ENCODE measurements around the gene ABCA6.
A peak's percentile ranks its signal among the peaks of the same experiment; 100 is the strongest.

ABCA6 gene

DNA sequence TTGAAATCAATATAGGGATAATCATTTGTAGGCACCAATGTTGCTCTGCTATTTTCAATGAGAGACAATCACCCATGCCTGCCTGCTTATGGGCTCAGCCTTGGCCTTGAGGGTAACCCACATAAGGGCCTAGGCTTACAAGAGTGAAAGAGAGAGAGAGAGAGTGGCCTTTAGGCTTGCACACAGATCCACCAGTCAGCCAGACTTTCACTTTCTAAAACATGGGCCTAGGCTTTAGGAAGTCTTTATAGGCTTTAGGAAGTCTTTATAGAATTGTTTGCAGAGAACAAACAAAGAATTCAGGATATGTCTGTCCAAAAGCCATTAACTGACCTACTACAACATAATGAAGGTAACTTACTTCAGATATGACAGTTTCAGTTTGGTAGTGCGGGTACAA is 84.4 kb downstream of the ABCA6 start (continued):
- no peak for TF ChIP-seq ZNF645 (tag by site-specific recombination; IDR thresholded peaks at IDR 0.05)
- no peak for TF ChIP-seq INSM2 (tag by site-specific recombination; IDR thresholded peaks at IDR 0.05)
- no peak for TF ChIP-seq ZBTB44 (tag by site-specific recombination; IDR thresholded peaks at IDR 0.05)
- no peak for TF ChIP-seq GFI1B (tag by site-specific recombination; IDR thresholded peaks at IDR 0.05)
- no peak for TF ChIP-seq ZNF530 (tag by site-specific recombination; IDR thresholded peaks at IDR 0.05; ENCODE audit: low read depth)
- no peak for TF ChIP-seq ZNF239 (tag by site-specific recombination; IDR thresholded peaks at IDR 0.05)
- no peak for TF ChIP-seq ZNF266 (tag by site-specific recombination; IDR thresholded peaks at IDR 0.05; ENCODE audit: low read depth)
- no peak for TF ChIP-seq ZNF354C (tag by site-specific recombination; IDR thresholded peaks at IDR 0.05; ENCODE audit: borderline replicate concordance, low read depth)
- TF ChIP-seq ZNF391 (tag by site-specific recombination; IDR thresholded peaks at IDR 0.05; ENCODE audit: borderline replicate concordance, low read depth) = no peak
- TF ChIP-seq SCRT1 (tag by site-specific recombination; IDR thresholded peaks at IDR 0.05; ENCODE audit: borderline replicate concordance) = no peak
- TF ChIP-seq ZNF747 (tag by site-specific recombination; IDR thresholded peaks at IDR 0.05) = no peak
- TF ChIP-seq ZBTB7A (tag by site-specific recombination; IDR thresholded peaks at IDR 0.05; ENCODE audit: low read depth) = no peak

GRCh38 chr17:69056179-69056823 is 85.4 kb downstream of the ABCA6 start:
- Histone ChIP-seq H3K4me1 (ENCODE audit: control insufficient read depth, insufficient read depth, low read length) (no peaks in the 10 kb centered on the region), H3K9me3 (ENCODE audit: control insufficient read depth, insufficient read depth, low read depth, low read length) (no peaks in the 10 kb centered on the region), H3K36me3 (ENCODE audit: control insufficient read depth in 2 of 2, insufficient read depth in 1 of 2, low read length in 2 of 2) (no peaks in the 10 kb centered on the region), H3K4me3 (ENCODE audit: low read depth, low read length) (no peak overlapping the region), H3K27ac (ENCODE audit: extremely low read depth, low read depth, low read length) (no peak overlapping the region)
- CTCF ChIA-PET = no interaction called here
- POLR2A ChIA-PET = no interaction called here
- peak; percentile 79 for TF ChIP-seq SETDB1 (IDR thresholded peaks at IDR 0.05; ENCODE audit: insufficient read length, low read length)
- TF ChIP-seq GLIS2 (tag by site-specific recombination; IDR thresholded peaks at IDR 0.05) = no peak
- TF ChIP-seq ZNF747 (tag by site-specific recombination; IDR thresholded peaks at IDR 0.05) = no peak
- no peak for TF ChIP-seq ZNF626 (tag by site-specific recombination; IDR thresholded peaks at IDR 0.05)
- no peak for TF ChIP-seq MEIS1 (CRISPR knock-in tag; IDR thresholded peaks at IDR 0.05; ENCODE audit: borderline replicate concordance)
- TF ChIP-seq, protein P1, sequence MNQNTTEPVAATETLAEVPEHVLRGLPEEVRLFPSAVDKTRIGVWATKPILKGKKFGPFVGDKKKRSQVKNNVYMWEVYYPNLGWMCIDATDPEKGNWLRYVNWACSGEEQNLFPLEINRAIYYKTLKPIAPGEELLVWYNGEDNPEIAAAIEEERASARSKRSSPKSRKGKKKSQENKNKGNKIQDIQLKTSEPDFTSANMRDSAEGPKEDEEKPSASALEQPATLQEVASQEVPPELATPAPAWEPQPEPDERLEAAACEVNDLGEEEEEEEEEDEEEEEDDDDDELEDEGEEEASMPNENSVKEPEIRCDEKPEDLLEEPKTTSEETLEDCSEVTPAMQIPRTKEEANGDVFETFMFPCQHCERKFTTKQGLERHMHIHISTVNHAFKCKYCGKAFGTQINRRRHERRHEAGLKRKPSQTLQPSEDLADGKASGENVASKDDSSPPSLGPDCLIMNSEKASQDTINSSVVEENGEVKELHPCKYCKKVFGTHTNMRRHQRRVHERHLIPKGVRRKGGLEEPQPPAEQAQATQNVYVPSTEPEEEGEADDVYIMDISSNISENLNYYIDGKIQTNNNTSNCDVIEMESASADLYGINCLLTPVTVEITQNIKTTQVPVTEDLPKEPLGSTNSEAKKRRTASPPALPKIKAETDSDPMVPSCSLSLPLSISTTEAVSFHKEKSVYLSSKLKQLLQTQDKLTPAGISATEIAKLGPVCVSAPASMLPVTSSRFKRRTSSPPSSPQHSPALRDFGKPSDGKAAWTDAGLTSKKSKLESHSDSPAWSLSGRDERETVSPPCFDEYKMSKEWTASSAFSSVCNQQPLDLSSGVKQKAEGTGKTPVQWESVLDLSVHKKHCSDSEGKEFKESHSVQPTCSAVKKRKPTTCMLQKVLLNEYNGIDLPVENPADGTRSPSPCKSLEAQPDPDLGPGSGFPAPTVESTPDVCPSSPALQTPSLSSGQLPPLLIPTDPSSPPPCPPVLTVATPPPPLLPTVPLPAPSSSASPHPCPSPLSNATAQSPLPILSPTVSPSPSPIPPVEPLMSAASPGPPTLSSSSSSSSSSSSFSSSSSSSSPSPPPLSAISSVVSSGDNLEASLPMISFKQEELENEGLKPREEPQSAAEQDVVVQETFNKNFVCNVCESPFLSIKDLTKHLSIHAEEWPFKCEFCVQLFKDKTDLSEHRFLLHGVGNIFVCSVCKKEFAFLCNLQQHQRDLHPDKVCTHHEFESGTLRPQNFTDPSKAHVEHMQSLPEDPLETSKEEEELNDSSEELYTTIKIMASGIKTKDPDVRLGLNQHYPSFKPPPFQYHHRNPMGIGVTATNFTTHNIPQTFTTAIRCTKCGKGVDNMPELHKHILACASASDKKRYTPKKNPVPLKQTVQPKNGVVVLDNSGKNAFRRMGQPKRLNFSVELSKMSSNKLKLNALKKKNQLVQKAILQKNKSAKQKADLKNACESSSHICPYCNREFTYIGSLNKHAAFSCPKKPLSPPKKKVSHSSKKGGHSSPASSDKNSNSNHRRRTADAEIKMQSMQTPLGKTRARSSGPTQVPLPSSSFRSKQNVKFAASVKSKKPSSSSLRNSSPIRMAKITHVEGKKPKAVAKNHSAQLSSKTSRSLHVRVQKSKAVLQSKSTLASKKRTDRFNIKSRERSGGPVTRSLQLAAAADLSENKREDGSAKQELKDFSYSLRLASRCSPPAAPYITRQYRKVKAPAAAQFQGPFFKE (tag by site-specific recombination; IDR thresholded peaks at IDR 0.05; ENCODE audit: borderline replicate concordance) = no peak
- TF ChIP-seq ZNF654 (tag by site-specific recombination; IDR thresholded peaks at IDR 0.05; ENCODE audit: low read depth) = no peak
- no peak for TF ChIP-seq OVOL3 (tag by site-specific recombination; IDR thresholded peaks at IDR 0.05)
- no peak for TF ChIP-seq ZBTB10 (tag by site-specific recombination; IDR thresholded peaks at IDR 0.05)
